ENCODE data around the gene DNMBP. TPM values are rescaled to one million over a fixed set of nuclear protein-coding genes. Genes with fewer than 3 reads are reported as not detected.

The DNMBP gene
- total RNA-seq, 1 experiment from 2014 or later: 39.3 TPM

GRCh38 chr10:99984211-99985034 lies 25.3 kb downstream of the DNMBP start:
- H3K27ac ChIP-seq (ENCODE audit: low read length): peak overlapping the region; percentile 90
- peaks cover 48% of the 10 kb centered on the region for H3K4me1 ChIP-seq (ENCODE audit: control insufficient read depth, insufficient read depth, low read length)
- H3K9me3 ChIP-seq (ENCODE audit: control insufficient read depth, insufficient read depth, low read depth, low read length): no peaks in the 10 kb centered on the region
- intact Hi-C loops (cut with micrococcal nuclease; ENCODE audit: unreplicated experiment) (no loop called here), in situ Hi-C loops (cut with HindIII; ENCODE audit: low pct_unique_long_range_greater_than_20kb, low sequenced_read_pairs) (no loop called here)
- ATAC-seq: no peak
- TF ChIP-seq POLR2AphosphoS5 (IDR thresholded peaks at IDR 0.05; ENCODE audit: low read depth, low read length) (no peak), REST (IDR thresholded peaks at IDR 0.05; ENCODE audit: insufficient read depth in 1 of 2, low read depth in 2 of 2, low read length in 1 of 2) (no peak), CTCF (IDR thresholded peaks at IDR 0.05) (no peak), TCF7L2 (IDR thresholded peaks at IDR 0.05; ENCODE audit: low read depth, low read length) (no peak), SIN3A (IDR thresholded peaks at IDR 0.05; ENCODE audit: borderline replicate concordance, insufficient read depth, low read depth, low read length) (no peak)
- ChIA-PET CTCF (interaction anchor here (1.5 kb wide), 1 partner anchor 61 kb away, joined by 6 read pairs; no protein-coding TSS in a partner anchor), POLR2A (interaction anchor here (0.5 kb wide), 1 partner anchor 70 kb away, joined by 8 read pairs; no protein-coding TSS in a partner anchor)
- no peaks in the 10 kb centered on the region for H3K27me3 ChIP-seq (ENCODE audit: control insufficient read depth, insufficient read depth, low read length)
- peak overlapping the region; percentile 14 to 44; a peak in 2 of 4 replicates for H3K4me3 ChIP-seq (ENCODE audit: low read depth in 2 of 2, low read length in 2 of 2)
- no TSS peak for BruUV-seq (replicated peaks)
- DNase-seq (ENCODE audit: low read depth, low spot score): no peak
- H3K36me3 ChIP-seq (ENCODE audit: control insufficient read depth, insufficient read depth, low read length): no peaks in the 10 kb centered on the region

- peak overlapping the region; percentile 90 for H3K27ac ChIP-seq (ENCODE audit: low read length)
- H3K9me3 ChIP-seq (ENCODE audit: control insufficient read depth, insufficient read depth, low read depth, low read length): no peaks in the 10 kb centered on the region
- BruUV-seq (replicated peaks): no TSS peak
- intact Hi-C loops (cut with micrococcal nuclease; ENCODE audit: unreplicated experiment): no loop called here
- no peak for TF ChIP-seq POLR2AphosphoS5 (IDR thresholded peaks at IDR 0.05; ENCODE audit: low read depth, low read length)
- TF ChIP-seq SIN3A (IDR thresholded peaks at IDR 0.05; ENCODE audit: borderline replicate concordance, insufficient read depth, low read depth, low read length): no peak
- TF ChIP-seq TCF7L2 (IDR thresholded peaks at IDR 0.05; ENCODE audit: low read depth, low read length): no peak
- no peak for TF ChIP-seq REST (IDR thresholded peaks at IDR 0.05; ENCODE audit: insufficient read depth in 1 of 2, low read depth in 2 of 2, low read length in 1 of 2)
- TF ChIP-seq CTCF (IDR thresholded peaks at IDR 0.05): no peak
- ChIA-PET POLR2A (interaction anchor here (0.6 kb wide), 1 partner anchor 141 kb away, joined by 3 read pairs; no protein-coding TSS in a partner anchor), CTCF (interaction anchor here (0.7 to 1.5 kb wide), 2 partner anchors 62 to 153 kb away, joined by 4 to 6 read pairs; no protein-coding TSS in a partner anchor)
- H3K36me3 ChIP-seq (ENCODE audit: control insufficient read depth, insufficient read depth, low read length): no peaks in the 10 kb centered on the region
- ATAC-seq (peak; percentile 93), DNase-seq (ENCODE audit: low read depth, low spot score) (no peak)
- H3K4me3 ChIP-seq (ENCODE audit: low read depth in 2 of 2, low read length in 2 of 2): peak overlapping the region; percentile 14 to 44
- in situ Hi-C loops (cut with HindIII; ENCODE audit: low pct_unique_long_range_greater_than_20kb, low sequenced_read_pairs): no loop called here
- H3K27me3 ChIP-seq (ENCODE audit: control insufficient read depth, insufficient read depth, low read length): no peaks in the 10 kb centered on the region
- peaks cover 57% of the 10 kb centered on the region for H3K4me1 ChIP-seq (ENCODE audit: control insufficient read depth, insufficient read depth, low read length)
Measured at GRCh38 chr10:99983280-99983988, 26.3 kb downstream of the DNMBP start.

Measured in Panc1 (cell line).